Esophagus squamous epithelium (tissue), 5 donors: Measurements from ENCODE around the gene ATP2A3. TPM values are rescaled to one million over a fixed set of nuclear protein-coding genes. Genes with fewer than 3 reads are reported as not detected.

Source experiments
- DNase-seq: peaks from one replicate; lab custom pipeline; 2025; lab: John Stamatoyannopoulos, UW
- H3K27ac ChIP-seq, 4 donors: fragments of 200-600 bp; sonication (generic); one replicate each; pipeline ENCODE4 v1.5.1; 2016 to 2019; ENCODE audit warnings: mild to moderate bottlenecking in 1 of 4
- H3K27me3 ChIP-seq, 4 donors: fragments of 200-600 bp; sonication (generic); 1 replicate in 3 of 4; 2 replicates in 1 of 4; pipeline versions ENCODE4 v1.5.1 to v1.6.0; 2017 to 2021; ENCODE audit warnings: antibody characterized with exemption in 1 of 4
- H3K36me3 ChIP-seq, 3 donors: fragments of 200-600 bp; sonication (generic); one replicate each; pipeline ENCODE4 v1.5.1; 2016 to 2019
- H3K4me1 ChIP-seq, 3 donors: fragments of 200-600 bp; sonication (generic); one replicate each; pipeline ENCODE4 v1.5.1; 2017 to 2019
- H3K4me3 ChIP-seq, 4 donors: fragments of 200-600 bp; sonication (generic); 1 replicate in 3 of 4; 2 replicates in 1 of 4; pipeline ENCODE4 v1.5.1; 2016 to 2019; ENCODE audit warnings: mild to moderate bottlenecking in 2 of 4, moderate library complexity in 1 of 4
- H3K9me3 ChIP-seq, 3 donors: fragments of 200-600 bp; sonication (generic); one replicate each; pipeline ENCODE4 v1.5.1; 2016 to 2019
- POLR2A ChIP-seq, 4 donors: fragments of 450-650 bp; IDR thresholded peaks; one replicate each; pipeline ENCODE4 v1.6.1; 2017; ENCODE audit warnings: antibody characterized with exemption in 4 of 4, mild to moderate bottlenecking in 4 of 4, moderate library complexity in 3 of 4
- WGBS, 2 donors: methylation state at CpG; one replicate each; pipeline ENCODE4 v1.1.5; 2018; 5-methylcytosine and 5-hydroxymethylcytosine counted together
- intact Hi-C: fragments of 100-400 bp; cut with DNase I; formaldehyde crosslinking; loops from one replicate; pipeline ENCODE4 v1.15.0; 2022
- total RNA-seq, 4 donors: library from RNA; depleted of rRNA; stranded (reverse); fragments of >200 nt; gene quantifications; one replicate each; pipeline ENCODE4 v1.1.0, GENCODE V29; 2016
- TF ChIP-seq, protein P1 (sequence below), 6 experiments: fragments of 450-650 bp in 4 of 6; fragments of 200-600 bp in 2 of 6; sonication (generic) in 2 of 6; IDR thresholded peaks; one replicate each; pipeline ENCODE4 v1.5.1; 2016 to 2019; ENCODE audit warnings: antibody characterized with exemption in 6 of 6, mild to moderate bottlenecking in 4 of 6, moderate library complexity in 4 of 6
- donor health status: DM: yes; HTN: yes; CAD: no.

Gene ATP2A3
- total RNA-seq, 4 donors from 2014 or later, result 2.7 to 9.9 (median 5.3) TPM

DNA sequence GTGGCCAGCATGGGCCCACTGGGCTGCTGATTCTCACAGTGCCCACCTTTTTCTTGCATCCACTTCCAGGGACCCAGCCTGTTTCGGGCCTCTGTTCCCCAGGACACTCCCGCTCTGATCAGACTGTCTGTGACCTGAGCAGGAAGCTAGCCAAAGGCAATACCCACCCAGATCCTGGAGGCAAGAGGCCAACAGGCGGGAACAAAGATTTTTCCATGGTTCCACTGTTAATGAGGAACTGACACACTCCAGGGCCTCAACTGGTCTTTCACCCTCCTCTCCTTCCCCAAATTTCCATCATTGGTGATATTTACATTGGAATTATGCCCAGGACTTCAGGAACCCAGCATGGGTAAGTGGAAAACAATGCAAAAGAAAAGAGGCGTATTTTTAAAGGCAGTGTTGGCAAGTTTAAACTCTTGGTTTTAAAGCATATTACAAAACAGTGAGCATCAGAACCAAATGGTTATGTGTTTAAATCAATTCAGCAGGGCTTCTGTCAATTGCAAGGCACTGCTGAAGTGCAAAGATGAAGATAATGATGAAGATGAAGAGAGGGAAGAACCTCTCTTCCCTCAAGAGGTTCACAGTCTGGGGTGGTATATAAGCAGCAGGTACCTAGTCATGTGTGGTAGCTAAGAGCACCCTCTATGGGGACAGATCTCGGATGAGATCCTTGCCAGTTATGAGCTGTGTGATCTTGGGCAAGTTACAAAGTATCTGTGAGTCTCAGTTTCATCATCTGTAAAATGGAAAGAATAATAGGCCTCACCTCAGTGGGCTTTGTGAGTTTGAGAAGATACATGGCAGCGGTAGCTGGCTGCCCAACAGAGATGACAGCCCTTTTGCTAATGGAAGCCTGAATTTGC lies 14.4 kb upstream of the ATP2A3 start:
- H3K4me1 ChIP-seq, result peaks cover 16 to 29% (median 19%) of the 10 kb centered on the region in 3 donors
- 61 to 79% methylated on average over 6 of the region's 6 CpGs for WGBS, 2 donors
- H3K27ac ChIP-seq, result peak overlapping the region in 3 of 4 donors; percentile 26 to 47 (median 30)
- H3K27me3 ChIP-seq, result peaks cover 0 to 7% (median 0%) of the 10 kb centered on the region in 4 donors
- H3K36me3 ChIP-seq, result no peaks in the 10 kb centered on the region
- no peak for DNase-seq
- no peak overlapping the region for H3K4me3 ChIP-seq
- peaks cover 0 to 12% (median 8%) of the 10 kb centered on the region in 3 donors for H3K9me3 ChIP-seq
- intact Hi-C loops, result no loop called here
- TF ChIP-seq, protein P1, sequence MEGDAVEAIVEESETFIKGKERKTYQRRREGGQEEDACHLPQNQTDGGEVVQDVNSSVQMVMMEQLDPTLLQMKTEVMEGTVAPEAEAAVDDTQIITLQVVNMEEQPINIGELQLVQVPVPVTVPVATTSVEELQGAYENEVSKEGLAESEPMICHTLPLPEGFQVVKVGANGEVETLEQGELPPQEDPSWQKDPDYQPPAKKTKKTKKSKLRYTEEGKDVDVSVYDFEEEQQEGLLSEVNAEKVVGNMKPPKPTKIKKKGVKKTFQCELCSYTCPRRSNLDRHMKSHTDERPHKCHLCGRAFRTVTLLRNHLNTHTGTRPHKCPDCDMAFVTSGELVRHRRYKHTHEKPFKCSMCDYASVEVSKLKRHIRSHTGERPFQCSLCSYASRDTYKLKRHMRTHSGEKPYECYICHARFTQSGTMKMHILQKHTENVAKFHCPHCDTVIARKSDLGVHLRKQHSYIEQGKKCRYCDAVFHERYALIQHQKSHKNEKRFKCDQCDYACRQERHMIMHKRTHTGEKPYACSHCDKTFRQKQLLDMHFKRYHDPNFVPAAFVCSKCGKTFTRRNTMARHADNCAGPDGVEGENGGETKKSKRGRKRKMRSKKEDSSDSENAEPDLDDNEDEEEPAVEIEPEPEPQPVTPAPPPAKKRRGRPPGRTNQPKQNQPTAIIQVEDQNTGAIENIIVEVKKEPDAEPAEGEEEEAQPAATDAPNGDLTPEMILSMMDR (IDR thresholded peaks at IDR 0.05), result no peak
- no peak for TF ChIP-seq POLR2A (IDR thresholded peaks at IDR 0.05)

DNA sequence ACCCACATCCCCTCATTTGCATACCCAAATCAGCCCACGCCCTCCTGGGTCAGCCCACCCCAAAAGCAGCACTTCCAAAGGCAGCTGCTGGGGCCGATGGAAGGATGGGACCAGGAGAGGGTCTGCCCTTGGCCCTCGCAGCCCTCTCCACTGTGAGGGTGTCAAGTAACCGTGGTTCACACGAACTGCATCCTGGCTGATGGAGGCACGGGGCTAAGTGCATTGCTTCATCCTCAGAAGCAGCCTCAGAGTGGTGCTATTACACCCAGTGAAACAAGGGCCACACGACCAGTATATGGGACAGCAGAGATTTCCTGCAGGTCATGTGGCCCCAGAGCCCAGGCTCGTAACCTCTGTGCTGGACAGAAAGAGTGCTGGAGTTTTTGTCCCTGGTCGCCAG lies 13.2 kb upstream of the ATP2A3 start:
- H3K4me1 ChIP-seq, result peaks cover 15 to 33% (median 19%) of the 10 kb centered on the region in 3 donors

DNA sequence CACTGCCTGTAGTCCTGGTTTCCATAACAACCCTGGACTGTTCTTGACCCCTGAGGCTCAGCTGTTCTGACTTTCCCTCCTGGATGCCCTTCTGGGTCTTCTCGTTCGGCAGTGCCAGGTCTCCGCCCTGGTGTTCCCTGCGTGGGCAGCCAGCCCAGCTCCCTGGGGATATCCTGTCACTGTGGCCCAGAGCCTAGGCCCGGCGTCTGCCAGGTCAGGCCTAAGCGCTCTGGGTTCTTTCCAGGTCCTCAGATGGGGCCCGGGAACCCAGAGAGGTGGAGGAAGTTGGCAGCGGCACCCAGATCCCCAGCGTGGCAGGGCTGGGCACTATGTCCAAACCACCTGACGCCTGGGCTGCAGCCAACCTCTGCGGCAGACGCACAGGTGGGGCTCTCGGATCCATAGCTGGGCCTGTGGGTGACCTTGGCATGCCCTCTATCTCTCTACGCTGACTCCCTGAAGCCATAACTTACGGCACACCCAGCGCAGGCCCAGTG lies 12.5 kb upstream of the ATP2A3 start:
- DNase-seq, result no peak
- 2 to 26% methylated on average over 7 to 14 of the region's 17 CpGs for WGBS, 2 donors

More for the DNA sequence above, 13.2 kb upstream of the ATP2A3 start:
- H3K36me3 ChIP-seq, result no peaks in the 10 kb centered on the region
- TF ChIP-seq POLR2A (IDR thresholded peaks at IDR 0.05), result no peak
- TF ChIP-seq, protein P1 (IDR thresholded peaks at IDR 0.05), result no peak
- H3K4me3 ChIP-seq, result no peak overlapping the region
- peaks cover 0 to 12% (median 8%) of the 10 kb centered on the region in 3 donors for H3K9me3 ChIP-seq
- H3K27me3 ChIP-seq, result peaks cover 0 to 13% (median 0%) of the 10 kb centered on the region in 4 donors
- intact Hi-C loops, result no loop called here
- WGBS, 2 donors, result 52% methylated on average over 5 of the region's 9 CpGs; no CpG with 5 or more reads in 1 of the 2 donors
- no peak for DNase-seq
- peak overlapping the region; percentile 3 to 59 (median 40) for H3K27ac ChIP-seq

DNA sequence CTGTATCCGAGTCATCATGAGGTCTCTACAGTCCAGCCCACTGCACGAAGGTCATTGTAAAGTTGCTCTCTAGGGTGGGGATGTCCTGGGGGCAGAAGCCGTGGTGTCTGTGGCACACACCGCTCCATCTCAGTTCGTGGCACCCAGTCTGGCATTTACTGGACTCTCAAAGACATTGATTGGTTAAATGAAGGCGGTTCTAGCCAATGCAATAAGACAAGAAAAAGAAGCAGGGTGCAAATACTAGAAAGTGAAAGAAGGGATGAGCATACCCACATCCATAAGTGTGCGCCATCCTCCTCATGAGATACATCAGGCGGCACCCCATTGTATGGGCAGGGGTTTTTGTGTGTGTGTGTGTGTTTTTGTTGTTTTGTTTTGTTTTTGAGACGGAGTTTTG lies 10.7 kb upstream of the ATP2A3 start:
- no peak overlapping the region for H3K27ac ChIP-seq

More for the DNA sequence above, 12.5 kb upstream of the ATP2A3 start:
- peak overlapping the region; percentile 3 to 59 (median 40) for H3K27ac ChIP-seq
- TF ChIP-seq, protein P1 (IDR thresholded peaks at IDR 0.05), result no peak
- TF ChIP-seq POLR2A (IDR thresholded peaks at IDR 0.05), result no peak
- H3K4me1 ChIP-seq, result peaks cover 15 to 33% (median 19%) of the 10 kb centered on the region in 3 donors
- H3K36me3 ChIP-seq, result no peaks in the 10 kb centered on the region
- peaks cover 0 to 13% (median 0%) of the 10 kb centered on the region in 4 donors for H3K27me3 ChIP-seq
- peaks cover 0 to 12% (median 8%) of the 10 kb centered on the region in 3 donors for H3K9me3 ChIP-seq
- intact Hi-C loops, result no loop called here
- H3K4me3 ChIP-seq, result no peak overlapping the region

More for the DNA sequence above, 10.7 kb upstream of the ATP2A3 start:
- no peaks in the 10 kb centered on the region for H3K36me3 ChIP-seq
- H3K4me1 ChIP-seq, result peaks cover 15 to 33% (median 19%) of the 10 kb centered on the region in 3 donors
- intact Hi-C loops, result no loop called here
- no peak for DNase-seq
- H3K4me3 ChIP-seq, result no peak overlapping the region
- peaks cover 0 to 12% (median 8%) of the 10 kb centered on the region in 3 donors for H3K9me3 ChIP-seq
- WGBS, 2 donors, result 92 to 94% methylated on average over 6 to 7 of the region's 9 CpGs
- H3K27me3 ChIP-seq, result peaks cover 0 to 20% (median 0%) of the 10 kb centered on the region in 4 donors
- TF ChIP-seq POLR2A (IDR thresholded peaks at IDR 0.05), result no peak
- TF ChIP-seq, protein P1 (IDR thresholded peaks at IDR 0.05), result no peak
